Thyroid gland (tissue), 4 donors: ENCODE data around the gene LMF2. TPM values are rescaled to one million over a fixed set of nuclear protein-coding genes. Genes with fewer than 3 reads are reported as not detected.

Experiments used
- DNase-seq, 2 donors: peaks; one replicate each; pipeline ENCODE4 v3.0.0-alpha.2; 2019
- H3K27ac ChIP-seq, 3 donors: fragments of 200-600 bp; sonication (generic); 1 replicate in 2 of 3; 2 replicates in 1 of 3; pipeline ENCODE4 v1.5.1; 2016 to 2019; ENCODE audit warnings: mild to moderate bottlenecking in 1 of 3, moderate library complexity in 1 of 3
- H3K27me3 ChIP-seq: fragments of 200-600 bp; sonication (generic); one replicate; pipeline ENCODE4 v1.5.1; 2019
- H3K36me3 ChIP-seq, 2 donors: fragments of 200-600 bp; sonication (generic); one replicate each; pipeline ENCODE4 v1.5.1; 2016 to 2019
- H3K4me1 ChIP-seq, 2 donors: fragments of 200-600 bp; sonication (generic); one replicate each; pipeline ENCODE4 v1.5.1; 2017 to 2019
- H3K4me3 ChIP-seq, 3 donors: fragments of 200-600 bp; sonication (generic); replicated peaks in 1 of 3; 1 replicate in 2 of 3; 2 replicates in 1 of 3; pipeline ENCODE4 v1.5.1; 2016; ENCODE audit warnings: mild to moderate bottlenecking in 1 of 3
- H3K9me3 ChIP-seq: fragments of 200-600 bp; sonication (generic); one replicate; pipeline ENCODE4 v1.5.1; 2017
- CTCF ChIP-seq, 6 experiments: fragments of 200-600 bp in 3 of 6; fragments of 450-650 bp in 3 of 6; sonication (generic) in 3 of 6; IDR thresholded peaks; one replicate each; pipeline ENCODE4 v1.5.1; 2016 to 2019; ENCODE audit warnings: antibody characterized with exemption in 6 of 6, mild to moderate bottlenecking in 2 of 6, inconsistent platforms in 1 of 6, moderate library complexity in 1 of 6
- POLR2A ChIP-seq, 2 donors: fragments of 450-650 bp; IDR thresholded peaks; one replicate each; pipeline ENCODE4 v1.6.1; 2017; ENCODE audit warnings: antibody characterized with exemption in 2 of 2, mild to moderate bottlenecking in 2 of 2, moderate library complexity in 1 of 2
- WGBS, 2 donors: methylation state at CpG; one replicate each; pipeline ENCODE4 v1.1.5; 2017; 5-methylcytosine and 5-hydroxymethylcytosine counted together
- intact Hi-C: fragments of 100-400 bp; cut with DNase I; formaldehyde crosslinking; loops from one replicate; pipeline ENCODE4 v1.15.1; 2023
- total RNA-seq, 4 donors: library from RNA; depleted of rRNA; stranded (reverse); fragments of >200 nt; gene quantifications; one replicate each; pipeline ENCODE4 v1.2.3, GENCODE V29; 2016

LMF2 gene
- total RNA-seq, 4 donors from 2014 or later, result 53.2 to 117 (median 96.6) TPM

- H3K36me3 ChIP-seq, result peaks cover 95 to 99% of the 10 kb centered on the region in 2 donors
- no peaks in the 10 kb centered on the region for H3K9me3 ChIP-seq
- TF ChIP-seq POLR2A (IDR thresholded peaks at IDR 0.05), result no peak
- no peak for DNase-seq
- H3K4me1 ChIP-seq, result peaks cover 6 to 8% of the 10 kb centered on the region in 2 donors
- no peaks in the 10 kb centered on the region for H3K27me3 ChIP-seq
- no peak overlapping the region for H3K4me3 ChIP-seq
- H3K27ac ChIP-seq, result no peak overlapping the region
- WGBS, 2 donors, result 94 to 97% methylated on average over 9 to 24 of the region's 30 CpGs
- intact Hi-C loops, result no loop called here
These were observed 45.4 kb downstream of the LMF2 start for GRCh38 chr22:50461979-50462540.

- DNase-seq, result no peak
- 92 to 95% methylated on average over 5 to 7 of the region's 26 CpGs for WGBS, 2 donors
- Histone ChIP-seq H3K4me3 (no peak overlapping the region), H3K9me3 (no peaks in the 10 kb centered on the region), H3K27me3 (no peaks in the 10 kb centered on the region), H3K4me1 (peaks cover 10 to 13% of the 10 kb centered on the region in 2 donors), H3K36me3 (peaks cover 90 to 95% of the 10 kb centered on the region in 2 donors), H3K27ac (no peak overlapping the region)
- TF ChIP-seq POLR2A (IDR thresholded peaks at IDR 0.05), result no peak
- TF ChIP-seq CTCF (IDR thresholded peaks at IDR 0.05), result no peak
- intact Hi-C loops, result no loop called here
These were observed 46.0 kb downstream of the LMF2 start for GRCh38 chr22:50461536-50461935.

- intact Hi-C loops, result no loop called here
- peaks cover 84 to 91% of the 10 kb centered on the region in 2 donors for H3K36me3 ChIP-seq
- DNase-seq, result no peak
- no peaks in the 10 kb centered on the region for H3K27me3 ChIP-seq
- TF ChIP-seq CTCF (IDR thresholded peaks at IDR 0.05) (no peak), POLR2A (IDR thresholded peaks at IDR 0.05) (no peak)
- H3K4me1 ChIP-seq, result peaks cover 14 to 18% of the 10 kb centered on the region in 2 donors
- no peak overlapping the region for H3K27ac ChIP-seq
- H3K4me3 ChIP-seq, result no peak overlapping the region
- WGBS, 2 donors, result 94 to 95% methylated on average over 17 of the region's 17 CpGs
- no peaks in the 10 kb centered on the region for H3K9me3 ChIP-seq
These were observed 46.6 kb downstream of the LMF2 start for GRCh38 chr22:50460938-50461337.

- Histone ChIP-seq H3K27me3 (no peaks in the 10 kb centered on the region), H3K4me3 (no peak overlapping the region), H3K36me3 (peaks cover 83 to 91% of the 10 kb centered on the region in 2 donors), H3K9me3 (no peaks in the 10 kb centered on the region), H3K27ac (no peak overlapping the region), H3K4me1 (peaks cover 18 to 24% of the 10 kb centered on the region in 2 donors)
- no peak for DNase-seq
- intact Hi-C loops, result no loop called here
- WGBS, 2 donors, result 96 to 99% methylated on average over 12 to 35 of the region's 41 CpGs
- TF ChIP-seq CTCF (IDR thresholded peaks at IDR 0.05), result no peak
- no peak for TF ChIP-seq POLR2A (IDR thresholded peaks at IDR 0.05)
These were observed 47.9 kb downstream of the LMF2 start for GRCh38 chr22:50459496-50460140.

- WGBS, 2 donors, result 93 to 96% methylated on average over 18 to 19 of the region's 22 CpGs
- Histone ChIP-seq H3K36me3 (peaks cover 83 to 91% of the 10 kb centered on the region in 2 donors), H3K9me3 (no peaks in the 10 kb centered on the region), H3K4me1 (peaks cover 18 to 24% of the 10 kb centered on the region in 2 donors), H3K4me3 (no peak overlapping the region), H3K27ac (no peak overlapping the region), H3K27me3 (no peaks in the 10 kb centered on the region)
- intact Hi-C loops, result no loop called here
- no peak for DNase-seq
- TF ChIP-seq POLR2A (IDR thresholded peaks at IDR 0.05), result no peak
- TF ChIP-seq CTCF (IDR thresholded peaks at IDR 0.05), result no peak
These were observed 48.5 kb downstream of the LMF2 start for GRCh38 chr22:50459016-50459415.
